HL-60 (cell line): ENCODE results near the gene CPTP.

Source experiments
- SPI1 ChIP-seq: IDR thresholded peaks from 2 replicates; pipeline ENCODE4 v1.6.1; 2012; ENCODE audit warnings: low read depth, mild to moderate bottlenecking, borderline replicate concordance
- TF ChIP-seq, protein P1 (sequence below): IDR thresholded peaks from one replicate; pipeline ENCODE4 v1.5.1; 2011; ENCODE audit warnings: low read length, control low read depth, inconsistent platforms; ENCODE audit not compliant: insufficient read depth

DNA sequence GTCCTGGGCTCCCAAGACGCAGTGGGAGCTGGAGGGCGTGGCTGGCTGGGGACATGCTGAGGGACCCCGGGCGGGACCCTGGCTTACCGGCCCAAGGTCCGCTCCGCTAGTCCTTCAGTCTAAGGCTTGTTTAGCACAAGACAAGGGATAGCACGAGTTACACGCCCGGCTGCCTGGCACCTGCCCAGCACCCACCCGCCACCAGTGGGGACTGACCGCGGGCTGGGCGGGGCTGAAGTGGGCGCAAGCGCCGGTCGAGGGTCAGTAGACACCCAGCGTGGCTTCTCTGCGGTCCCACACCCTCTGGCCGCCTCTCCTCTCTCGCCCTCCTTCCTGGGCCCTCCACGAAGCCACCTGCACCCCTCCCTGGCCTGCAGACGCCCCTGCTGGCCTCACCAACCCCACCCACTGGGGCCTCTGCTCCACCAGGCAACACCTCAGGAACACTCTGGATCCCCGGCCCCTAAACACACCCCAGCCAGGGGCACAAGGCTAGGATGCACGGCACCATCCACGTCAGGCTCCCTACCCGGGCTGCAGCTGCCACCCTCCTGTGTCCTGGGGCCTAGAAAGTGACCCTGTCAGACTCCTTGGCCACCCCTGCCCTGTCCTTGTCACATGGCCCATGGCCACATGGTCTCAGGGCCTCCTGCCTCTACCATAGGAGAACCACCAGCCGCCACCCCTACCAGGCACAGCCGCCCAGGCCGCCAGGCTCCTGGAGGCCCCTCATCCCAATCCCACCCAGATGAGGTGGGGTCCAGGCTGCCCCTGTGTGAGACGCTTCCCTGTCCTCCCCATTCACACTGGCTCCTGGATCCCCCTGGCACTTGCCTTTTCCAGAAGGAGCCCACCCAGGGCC is 12.6 kb downstream of the CPTP start:
- TF ChIP-seq, protein P1, sequence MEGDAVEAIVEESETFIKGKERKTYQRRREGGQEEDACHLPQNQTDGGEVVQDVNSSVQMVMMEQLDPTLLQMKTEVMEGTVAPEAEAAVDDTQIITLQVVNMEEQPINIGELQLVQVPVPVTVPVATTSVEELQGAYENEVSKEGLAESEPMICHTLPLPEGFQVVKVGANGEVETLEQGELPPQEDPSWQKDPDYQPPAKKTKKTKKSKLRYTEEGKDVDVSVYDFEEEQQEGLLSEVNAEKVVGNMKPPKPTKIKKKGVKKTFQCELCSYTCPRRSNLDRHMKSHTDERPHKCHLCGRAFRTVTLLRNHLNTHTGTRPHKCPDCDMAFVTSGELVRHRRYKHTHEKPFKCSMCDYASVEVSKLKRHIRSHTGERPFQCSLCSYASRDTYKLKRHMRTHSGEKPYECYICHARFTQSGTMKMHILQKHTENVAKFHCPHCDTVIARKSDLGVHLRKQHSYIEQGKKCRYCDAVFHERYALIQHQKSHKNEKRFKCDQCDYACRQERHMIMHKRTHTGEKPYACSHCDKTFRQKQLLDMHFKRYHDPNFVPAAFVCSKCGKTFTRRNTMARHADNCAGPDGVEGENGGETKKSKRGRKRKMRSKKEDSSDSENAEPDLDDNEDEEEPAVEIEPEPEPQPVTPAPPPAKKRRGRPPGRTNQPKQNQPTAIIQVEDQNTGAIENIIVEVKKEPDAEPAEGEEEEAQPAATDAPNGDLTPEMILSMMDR, result no peak
- no peak for TF ChIP-seq SPI1
